Endothelial cell of umbilical vein (primary cell): ENCODE results near the gene HECA.

Source experiments
- EZH2 ChIP-seq: IDR thresholded peaks from 2 replicates; pipeline ENCODE4 v1.6.1; 2012; ENCODE audit warnings: borderline replicate concordance, low read depth, mild to moderate bottlenecking, moderate library complexity, low read length, inconsistent platforms; ENCODE audit not compliant: severe bottlenecking
- JUN ChIP-seq: IDR thresholded peaks from 2 replicates; pipeline ENCODE4 v1.6.1; 2011; ENCODE audit warnings: borderline replicate concordance, low read depth; ENCODE audit not compliant: insufficient read length, insufficient read depth
- MAX ChIP-seq: IDR thresholded peaks from 2 replicates; pipeline ENCODE4 v1.6.1; 2011; ENCODE audit not compliant: insufficient read depth, insufficient read length
- POLR2A ChIP-seq: IDR thresholded peaks from 2 replicates; pipeline ENCODE4 v1.6.1; 2012; ENCODE audit warnings: low read depth, mild to moderate bottlenecking, control low read depth, low read length
- POLR2AphosphoS5 ChIP-seq: IDR thresholded peaks from 2 replicates; pipeline ENCODE4 v1.6.1; 2012; ENCODE audit warnings: low read depth, mild to moderate bottlenecking, control low read depth, low read length, moderate library complexity; ENCODE audit not compliant: insufficient read depth
- TF ChIP-seq, protein P1 (sequence below), 2 donors: IDR thresholded peaks; 1 replicate in 1 of 2; 2 replicates in 1 of 2; pipeline ENCODE4 v1.5.1; 2011; ENCODE audit warnings: low read length in 2 of 2, mild to moderate bottlenecking in 2 of 2, moderate library complexity in 2 of 2, control low read depth in 1 of 2, inconsistent platforms in 1 of 2, low read depth in 1 of 2; ENCODE audit not compliant: insufficient read depth in 1 of 2; ENCODE audit errors: extremely low read depth in 1 of 2

- TF ChIP-seq POLR2AphosphoS5 = no peak
- TF ChIP-seq, protein P1, sequence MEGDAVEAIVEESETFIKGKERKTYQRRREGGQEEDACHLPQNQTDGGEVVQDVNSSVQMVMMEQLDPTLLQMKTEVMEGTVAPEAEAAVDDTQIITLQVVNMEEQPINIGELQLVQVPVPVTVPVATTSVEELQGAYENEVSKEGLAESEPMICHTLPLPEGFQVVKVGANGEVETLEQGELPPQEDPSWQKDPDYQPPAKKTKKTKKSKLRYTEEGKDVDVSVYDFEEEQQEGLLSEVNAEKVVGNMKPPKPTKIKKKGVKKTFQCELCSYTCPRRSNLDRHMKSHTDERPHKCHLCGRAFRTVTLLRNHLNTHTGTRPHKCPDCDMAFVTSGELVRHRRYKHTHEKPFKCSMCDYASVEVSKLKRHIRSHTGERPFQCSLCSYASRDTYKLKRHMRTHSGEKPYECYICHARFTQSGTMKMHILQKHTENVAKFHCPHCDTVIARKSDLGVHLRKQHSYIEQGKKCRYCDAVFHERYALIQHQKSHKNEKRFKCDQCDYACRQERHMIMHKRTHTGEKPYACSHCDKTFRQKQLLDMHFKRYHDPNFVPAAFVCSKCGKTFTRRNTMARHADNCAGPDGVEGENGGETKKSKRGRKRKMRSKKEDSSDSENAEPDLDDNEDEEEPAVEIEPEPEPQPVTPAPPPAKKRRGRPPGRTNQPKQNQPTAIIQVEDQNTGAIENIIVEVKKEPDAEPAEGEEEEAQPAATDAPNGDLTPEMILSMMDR (IDR thresholded peaks at IDR 0.05; ENCODE audit: extremely low read depth in 1 of 2, insufficient read depth in 1 of 2, low read depth in 1 of 2, low read length in 2 of 2) = no peak
- TF ChIP-seq POLR2A = no peak
- TF ChIP-seq EZH2 = no peak
- TF ChIP-seq JUN = no peak
- TF ChIP-seq MAX = no peak
Measured at GRCh38 chr6:139108378-139108777, 26.5 kb upstream of the HECA start.
